Naive B cell (primary cell): ENCODE data around the gene E2F6. TPM values are rescaled to one million over a fixed set of nuclear protein-coding genes. Genes with fewer than 3 reads are reported as not detected.

ENCODE experiments used
- ATAC-seq, 2 donors: fragments of 150-1000 bp; cut with Tn5 transposase; 2 replicates each; pipeline ENCODE4 v1.10.0; 2021; ENCODE audit warnings: low read depth in 2 of 2, mild to moderate bottlenecking in 2 of 2, moderate library complexity in 2 of 2
- DNase-seq: peaks from one replicate; pipeline ENCODE4 v3.0.0; 2022
- H3K27ac Mint-ChIP-seq, 6 donors: one replicate each; pipeline ENCODE4 v1.8.0; 2020 to 2022; ENCODE audit warnings: mild to moderate bottlenecking in 6 of 6, mixed read lengths in 6 of 6, moderate library complexity in 5 of 6, inconsistent platforms in 2 of 6
- H3K27me3 Mint-ChIP-seq, 3 donors: one replicate each; pipeline ENCODE4 v1.8.0; 2021 to 2022; ENCODE audit warnings: mixed read lengths in 3 of 3, mild to moderate bottlenecking in 1 of 3
- H3K36me3 Mint-ChIP-seq, 2 donors: one replicate each; pipeline ENCODE4 v1.8.0; 2020 to 2022; ENCODE audit warnings: mixed read lengths in 2 of 2, inconsistent platforms in 1 of 2, mild to moderate bottlenecking in 1 of 2
- H3K4me1 Mint-ChIP-seq, 3 donors: one replicate each; pipeline ENCODE4 v1.8.0; 2020 to 2022; ENCODE audit warnings: mixed read lengths in 3 of 3, inconsistent platforms in 1 of 3, mild to moderate bottlenecking in 1 of 3, moderate library complexity in 1 of 3
- H3K4me3 Mint-ChIP-seq, 8 donors: one replicate each; pipeline ENCODE4 v1.8.0; 2020 to 2022; ENCODE audit warnings: mild to moderate bottlenecking in 8 of 8, mixed read lengths in 8 of 8, moderate library complexity in 8 of 8, inconsistent platforms in 2 of 8
- H3K9me3 Mint-ChIP-seq, 7 donors: one replicate each; pipeline ENCODE4 v1.8.0; 2020 to 2022; ENCODE audit warnings: mixed read lengths in 7 of 7, mild to moderate bottlenecking in 5 of 7, inconsistent platforms in 2 of 7, moderate library complexity in 1 of 7
- polyA plus RNA-seq, 6 donors: library from polyadenylated mRNA; unstranded; fragments of 300-500 nt; fragmentation: Illumina TruSeq; gene quantifications; one replicate each; pipeline ENCODE4 v1.2.3, GENCODE V29; 2021; ENCODE audit warnings: low read depth in 6 of 6

Gene E2F6
- polyA plus RNA-seq, 6 donors from 2014 or later: 1.9 to 11.0 (median 2.9) TPM

DNA sequence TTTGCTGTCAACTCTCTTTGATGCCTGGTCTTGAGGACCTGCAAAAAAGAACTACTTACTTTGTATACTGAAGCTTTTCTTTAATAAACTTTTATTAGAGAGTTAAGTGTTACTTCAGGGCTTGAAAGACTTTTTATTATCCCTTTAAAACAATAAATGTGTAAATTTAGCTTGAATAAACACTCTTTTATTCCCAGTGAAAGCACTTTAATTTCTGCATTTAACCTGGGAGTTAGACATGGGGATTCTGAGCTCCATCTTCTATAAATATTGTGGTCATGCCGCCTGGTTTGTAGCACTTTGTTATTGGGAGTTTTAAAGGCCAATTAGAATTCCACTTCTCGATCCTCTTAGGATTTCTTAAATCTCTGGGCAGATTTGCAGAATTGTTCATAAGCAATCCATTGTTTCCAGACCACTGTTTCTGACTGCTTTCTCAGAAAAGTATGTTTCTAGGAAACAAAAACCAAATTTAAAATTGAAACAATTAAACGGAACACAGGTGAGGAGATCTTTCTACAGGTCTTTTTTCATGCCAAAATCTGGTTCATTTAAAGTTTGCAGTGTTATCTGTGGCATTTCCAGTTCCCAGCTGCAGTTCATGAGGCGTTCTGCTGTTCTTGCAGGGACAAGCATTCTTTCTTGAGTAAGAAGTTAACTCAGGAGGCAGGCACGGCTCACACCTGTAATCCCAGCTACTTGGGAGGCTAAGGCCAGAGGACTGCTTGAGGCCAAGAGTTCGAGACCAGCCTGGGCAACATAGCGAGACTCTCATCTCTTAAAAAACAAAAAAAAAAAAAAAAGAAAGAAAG is 18.1 kb upstream of the E2F6 start:
- DNase-seq (no peak), ATAC-seq (no peak)
- H3K4me1 Mint-ChIP-seq: peaks cover 7 to 8% (median 8%) of the 10 kb centered on the region in 3 donors

DNA sequence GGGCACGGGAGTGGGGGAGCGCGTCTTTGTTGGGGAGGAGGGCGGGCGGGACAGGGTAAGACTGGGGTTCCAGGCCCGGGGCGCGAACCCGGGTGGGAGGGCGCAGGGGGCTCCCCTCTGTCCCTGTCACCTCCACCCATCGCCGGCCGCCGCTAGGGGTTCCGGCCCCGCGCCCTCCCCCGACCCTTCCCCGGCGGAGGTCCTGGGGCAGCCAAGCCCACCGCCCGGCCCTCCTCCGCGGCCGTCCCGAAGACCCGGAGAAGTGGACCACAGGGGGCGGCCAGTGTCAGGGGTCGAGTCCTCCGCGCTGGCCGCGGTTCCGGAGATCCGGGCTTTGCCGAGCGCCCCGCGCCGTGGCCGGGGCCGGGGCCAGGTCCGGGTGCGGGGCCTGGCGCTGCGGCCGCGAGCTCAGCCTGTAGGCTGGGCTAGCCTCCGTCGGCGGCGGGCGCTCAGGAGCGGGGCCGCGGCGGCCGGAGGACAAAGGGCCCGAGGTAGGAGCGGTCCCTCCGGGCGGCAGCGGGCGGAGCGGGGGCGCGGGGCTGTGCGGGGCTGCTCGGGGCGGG is 16.6 kb upstream of the E2F6 start:
- H3K4me3 Mint-ChIP-seq: peak overlapping the region in 2 of 8 donors; percentile 23 to 66
- no peaks in the 10 kb centered on the region for H3K36me3 Mint-ChIP-seq
- DNase-seq (no peak), ATAC-seq (peak in 1 of 2 donors; percentile 25)
- peaks cover 55 to 76% (median 72%) of the 10 kb centered on the region in 3 donors for H3K27me3 Mint-ChIP-seq
- no peak overlapping the region for H3K27ac Mint-ChIP-seq
- peaks cover 7 to 8% (median 8%) of the 10 kb centered on the region in 3 donors for H3K4me1 Mint-ChIP-seq
- H3K9me3 Mint-ChIP-seq: peaks cover 0 to 2% (median 0%) of the 10 kb centered on the region in 7 donors

More for the DNA sequence above, 18.1 kb upstream of the E2F6 start:
- Mint-ChIP-seq H3K27ac (no peak overlapping the region), H3K36me3 (no peaks in the 10 kb centered on the region), H3K4me3 (peak overlapping the region in 4 of 8 donors; percentile 66 to 91 (median 78)), H3K27me3 (peaks cover 50 to 77% (median 68%) of the 10 kb centered on the region in 3 donors), H3K9me3 (peaks cover 0 to 2% (median 0%) of the 10 kb centered on the region in 7 donors)

DNA sequence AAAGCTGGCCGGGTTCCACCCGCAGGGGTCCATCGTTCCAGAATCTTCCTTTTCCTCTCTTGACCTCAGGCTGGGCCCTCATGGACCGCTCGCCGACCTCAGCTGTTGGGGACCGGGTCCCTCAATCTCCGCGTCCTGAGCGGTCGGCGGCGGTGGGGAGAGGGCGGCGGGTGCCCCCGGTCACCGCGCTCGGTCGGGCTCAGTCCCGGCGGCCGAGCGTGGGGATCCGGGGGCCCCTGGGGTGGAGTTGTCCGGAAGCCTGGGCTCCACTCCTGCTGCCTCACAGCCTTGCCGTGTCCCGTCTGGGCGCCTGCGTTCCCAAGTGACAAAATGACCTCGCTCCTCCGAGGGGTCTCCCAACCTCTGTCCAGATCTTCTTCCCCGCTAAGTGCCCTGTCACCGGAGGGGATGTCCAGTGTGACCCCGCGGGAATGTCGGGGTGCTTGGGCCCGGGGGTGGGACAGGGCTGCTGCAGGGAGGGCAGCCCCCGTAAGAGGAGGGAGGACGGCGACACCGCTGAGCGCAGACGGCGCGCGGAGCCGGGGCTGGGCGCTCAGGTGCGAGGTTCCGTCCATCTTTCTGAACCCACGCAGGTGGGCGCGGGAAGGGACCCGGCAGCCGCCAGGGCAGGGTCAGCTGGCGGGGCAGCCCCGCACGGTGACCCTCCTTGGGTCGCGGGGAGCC is 16.0 kb upstream of the E2F6 start:
- no peaks in the 10 kb centered on the region for H3K36me3 Mint-ChIP-seq
- peaks cover 0 to 2% (median 0%) of the 10 kb centered on the region in 7 donors for H3K9me3 Mint-ChIP-seq
- H3K27me3 Mint-ChIP-seq: peaks cover 49 to 71% (median 66%) of the 10 kb centered on the region in 3 donors
- ATAC-seq (no peak), DNase-seq (no peak)
- H3K4me1 Mint-ChIP-seq: peaks cover 7 to 8% (median 8%) of the 10 kb centered on the region in 3 donors
- H3K27ac Mint-ChIP-seq: no peak overlapping the region
- peak overlapping the region in 6 of 8 donors; percentile 15 to 66 (median 52) for H3K4me3 Mint-ChIP-seq

DNA sequence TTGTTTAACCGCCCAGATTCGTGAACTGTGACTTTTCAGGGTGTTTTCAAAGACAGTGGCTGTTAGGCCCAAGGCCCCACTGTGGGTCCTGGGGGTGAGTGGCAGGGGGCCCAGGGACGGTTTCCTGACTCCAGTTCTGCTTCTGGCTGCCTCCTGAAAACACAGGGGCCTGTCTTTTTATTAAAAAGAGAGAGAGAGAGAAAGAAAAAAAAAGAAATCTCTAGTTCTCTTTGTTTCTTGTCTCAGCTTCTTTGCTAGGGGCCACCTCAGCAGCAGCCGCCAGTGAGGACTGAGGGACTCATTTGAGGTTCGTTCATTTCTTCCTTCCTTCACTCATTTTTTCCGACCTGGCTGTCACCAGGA is 15.4 kb upstream of the E2F6 start:
- no peak for ATAC-seq
- peaks cover 46 to 71% (median 66%) of the 10 kb centered on the region in 3 donors for H3K27me3 Mint-ChIP-seq
- no peak overlapping the region for H3K27ac Mint-ChIP-seq
- peak overlapping the region in 6 of 8 donors; percentile 2 to 62 (median 47) for H3K4me3 Mint-ChIP-seq
- no peaks in the 10 kb centered on the region for H3K36me3 Mint-ChIP-seq
- no peak for DNase-seq
- peaks cover 7 to 8% (median 8%) of the 10 kb centered on the region in 3 donors for H3K4me1 Mint-ChIP-seq
- peaks cover 0 to 2% (median 0%) of the 10 kb centered on the region in 7 donors for H3K9me3 Mint-ChIP-seq

DNA sequence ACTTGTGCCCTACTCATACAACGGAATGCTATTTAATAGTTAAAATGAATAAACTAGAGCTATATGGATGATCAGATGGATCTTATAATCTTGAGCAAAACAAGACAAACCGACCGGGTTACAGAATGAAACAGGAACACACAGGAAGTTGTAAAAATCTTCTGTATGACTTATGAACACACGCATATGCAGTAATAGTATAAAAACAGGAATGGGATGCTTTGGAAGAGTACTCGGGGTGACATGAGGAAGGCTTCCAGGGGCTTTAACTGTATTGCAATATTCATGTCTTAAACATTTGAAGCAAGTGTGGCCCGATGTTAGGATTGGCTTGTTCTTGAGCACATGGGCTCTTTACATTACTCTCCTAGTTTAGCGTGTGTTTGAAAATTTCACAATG is 14.9 kb upstream of the E2F6 start:
- H3K4me1 Mint-ChIP-seq: peaks cover 7 to 8% (median 8%) of the 10 kb centered on the region in 3 donors
- no peak overlapping the region for H3K27ac Mint-ChIP-seq
- H3K36me3 Mint-ChIP-seq: no peaks in the 10 kb centered on the region
- DNase-seq: no peak
- no peak for ATAC-seq
- peak overlapping the region in 4 of 8 donors; percentile 2 to 58 (median 44) for H3K4me3 Mint-ChIP-seq
- peaks cover 0 to 2% (median 0%) of the 10 kb centered on the region in 7 donors for H3K9me3 Mint-ChIP-seq
- H3K27me3 Mint-ChIP-seq: peaks cover 41 to 69% (median 64%) of the 10 kb centered on the region in 3 donors

DNA sequence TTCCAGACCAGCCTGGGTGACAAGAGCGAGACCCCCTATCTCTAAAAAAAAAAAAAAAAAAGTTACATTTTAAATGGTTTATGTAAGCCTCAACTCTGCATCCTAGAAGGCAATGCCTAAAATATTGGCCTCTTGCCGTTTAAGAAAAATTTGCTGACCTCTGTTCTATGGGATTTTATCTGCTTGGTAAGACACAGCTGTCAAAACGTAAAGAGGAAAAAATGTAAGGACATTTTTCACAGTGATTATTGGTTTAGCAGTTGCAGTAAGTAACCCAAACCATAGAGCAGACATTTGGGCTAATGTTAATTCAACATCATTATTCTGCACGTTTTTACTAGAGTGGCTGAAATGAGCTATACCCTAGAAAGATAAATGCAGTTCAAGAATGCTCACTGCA is 14.4 kb upstream of the E2F6 start:
- H3K27me3 Mint-ChIP-seq: peaks cover 36 to 65% (median 59%) of the 10 kb centered on the region in 3 donors
- H3K27ac Mint-ChIP-seq: no peak overlapping the region
- no peak for DNase-seq
- no peaks in the 10 kb centered on the region for H3K36me3 Mint-ChIP-seq
- peaks cover 0 to 2% (median 0%) of the 10 kb centered on the region in 7 donors for H3K9me3 Mint-ChIP-seq
- no peak for ATAC-seq
- H3K4me3 Mint-ChIP-seq: no peak overlapping the region
- H3K4me1 Mint-ChIP-seq: peaks cover 7 to 8% (median 8%) of the 10 kb centered on the region in 3 donors

DNA sequence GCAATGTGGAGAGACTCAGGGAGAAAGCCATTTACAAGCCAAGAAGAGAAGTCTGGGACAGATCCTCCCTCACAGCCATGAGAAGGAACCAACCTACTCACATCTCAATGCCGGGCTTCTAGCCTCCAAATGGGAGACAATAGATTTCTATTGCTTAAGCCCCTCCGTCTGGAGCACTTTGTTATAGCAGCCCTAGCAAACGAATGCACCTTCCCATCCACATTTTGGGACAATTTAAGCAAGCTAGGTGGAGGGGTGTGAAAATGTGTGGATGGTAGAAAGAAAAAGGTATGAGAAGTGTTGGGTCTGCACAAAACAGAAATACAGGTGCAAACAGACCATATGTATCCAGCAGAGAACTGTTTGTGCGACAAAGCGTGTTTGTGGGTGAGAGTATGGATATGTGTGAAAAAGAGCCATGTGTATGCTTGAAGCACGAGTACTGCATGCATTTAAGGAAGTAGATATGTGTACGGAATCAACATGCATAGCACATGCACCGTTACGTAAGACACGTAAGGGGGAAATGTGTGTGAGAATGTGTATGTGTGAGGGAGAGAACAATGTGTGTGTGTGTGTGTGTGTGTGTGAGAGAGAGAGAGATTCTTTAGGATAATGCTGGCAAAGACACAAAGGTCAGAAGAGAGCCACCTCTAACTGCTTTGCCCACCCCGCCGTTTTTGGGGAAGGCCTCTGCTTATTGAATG is 13.1 kb upstream of the E2F6 start:
- Mint-ChIP-seq H3K4me3 (no peak overlapping the region), H3K9me3 (peaks cover 0 to 2% (median 0%) of the 10 kb centered on the region in 7 donors), H3K27me3 (peaks cover 33 to 54% (median 51%) of the 10 kb centered on the region in 3 donors), H3K4me1 (peaks cover 7 to 8% (median 8%) of the 10 kb centered on the region in 3 donors), H3K36me3 (no peaks in the 10 kb centered on the region), H3K27ac (peak overlapping the region in 1 of 6 donors; percentile 58)
- no peak for ATAC-seq
- no peak for DNase-seq

DNA sequence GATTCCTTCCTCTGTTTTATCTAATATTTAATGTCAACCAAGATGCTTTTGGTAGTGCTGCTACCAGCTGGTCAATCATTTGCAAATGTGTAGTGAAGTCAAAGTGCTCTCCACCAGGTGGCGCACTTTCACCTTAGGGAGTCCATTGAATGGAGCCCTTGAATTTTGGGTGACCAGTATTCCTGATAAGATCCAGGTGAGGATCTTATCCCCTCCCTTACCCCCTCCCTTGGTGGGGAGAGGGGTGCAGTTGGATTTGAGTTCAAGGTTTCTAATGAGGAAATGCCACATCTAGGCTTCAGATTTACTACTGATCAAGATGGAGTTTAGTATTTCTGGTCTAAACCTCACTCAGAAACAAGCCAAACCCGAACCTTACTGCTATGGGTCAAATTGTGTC is 12.0 kb upstream of the E2F6 start:
- Mint-ChIP-seq H3K27me3 (peaks cover 24 to 44% (median 40%) of the 10 kb centered on the region in 3 donors), H3K9me3 (peaks cover 0 to under 1% (median 0%) of the 10 kb centered on the region in 7 donors), H3K4me3 (no peak overlapping the region), H3K4me1 (peaks cover under 1 to 2% (median 1%) of the 10 kb centered on the region in 3 donors), H3K36me3 (no peaks in the 10 kb centered on the region), H3K27ac (peak overlapping the region in 1 of 6 donors; percentile 41)
- ATAC-seq (peak; percentile 61 to 63), DNase-seq (peak; percentile 67)

DNA sequence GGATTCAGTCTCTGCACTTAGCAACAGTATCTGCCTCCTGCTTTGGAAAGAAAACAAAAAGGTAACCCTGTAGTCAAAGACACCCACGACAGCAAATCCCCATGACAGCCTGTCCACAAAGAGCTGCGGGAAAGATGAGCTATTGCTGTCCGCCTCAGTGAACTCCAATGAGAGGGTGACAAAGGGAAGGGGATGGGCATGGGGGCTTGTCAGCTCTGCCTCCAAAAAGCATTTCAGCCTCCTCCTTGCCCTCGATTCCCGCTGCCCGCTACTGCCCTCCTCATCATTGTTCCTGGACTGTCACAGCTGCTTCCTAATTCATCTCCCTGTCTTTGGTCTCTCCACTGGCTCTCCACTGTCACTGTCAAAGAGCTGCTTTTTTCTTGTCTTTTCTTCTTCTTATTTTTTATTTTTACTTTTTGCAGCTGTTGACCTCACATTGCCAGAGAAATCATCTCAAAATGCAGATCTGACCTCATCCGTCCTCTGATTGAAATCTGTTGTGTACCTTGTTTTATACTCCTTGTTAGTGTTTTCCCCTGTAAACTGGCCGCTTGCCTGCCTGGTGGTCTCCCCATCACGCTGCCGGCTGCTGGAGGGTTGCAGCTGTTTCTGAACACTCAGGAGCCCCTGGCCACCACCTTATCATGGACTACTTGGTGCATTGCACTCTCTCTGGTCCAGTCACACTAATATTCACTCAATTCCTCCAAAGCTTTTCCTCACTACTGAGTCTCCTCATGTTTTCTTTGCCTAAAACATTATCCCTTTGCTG is 7.9 kb upstream of the E2F6 start:
- Mint-ChIP-seq H3K4me3 (no peak overlapping the region), H3K9me3 (no peaks in the 10 kb centered on the region), H3K27ac (no peak overlapping the region), H3K4me1 (no peaks in the 10 kb centered on the region), H3K36me3 (no peaks in the 10 kb centered on the region), H3K27me3 (peaks cover 7 to 19% (median 13%) of the 10 kb centered on the region in 3 donors)
- ATAC-seq (no peak), DNase-seq (no peak)

DNA sequence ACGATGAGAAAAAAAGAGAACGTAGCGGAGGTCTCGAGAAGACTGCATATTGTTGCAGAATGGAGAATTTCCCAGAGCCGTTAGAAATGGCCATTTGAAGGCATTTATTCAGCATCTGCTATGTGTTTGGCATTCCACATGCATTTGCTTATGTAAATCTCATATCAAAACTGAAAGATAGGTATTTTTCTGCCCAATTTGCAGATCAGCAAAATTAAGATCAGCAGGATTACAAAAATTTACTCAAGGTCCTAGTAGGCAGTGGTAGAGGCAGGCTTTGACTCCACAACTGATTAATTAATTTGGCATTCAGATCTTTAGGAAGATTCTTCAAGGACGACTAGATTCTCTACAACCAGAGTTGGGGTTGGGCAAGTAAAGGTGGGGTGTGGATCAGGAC is 1.8 kb upstream of the E2F6 start:
- H3K36me3 Mint-ChIP-seq: no peaks in the 10 kb centered on the region
- peak overlapping the region in 5 of 8 donors; percentile 19 to 98 (median 61) for H3K4me3 Mint-ChIP-seq
- no peak for DNase-seq
- no peak overlapping the region for H3K27ac Mint-ChIP-seq
- H3K9me3 Mint-ChIP-seq: no peaks in the 10 kb centered on the region
- peaks cover 0 to 6% (median 0%) of the 10 kb centered on the region in 3 donors for H3K27me3 Mint-ChIP-seq
- peaks cover 15 to 34% (median 29%) of the 10 kb centered on the region in 3 donors for H3K4me1 Mint-ChIP-seq
- no peak for ATAC-seq

DNA sequence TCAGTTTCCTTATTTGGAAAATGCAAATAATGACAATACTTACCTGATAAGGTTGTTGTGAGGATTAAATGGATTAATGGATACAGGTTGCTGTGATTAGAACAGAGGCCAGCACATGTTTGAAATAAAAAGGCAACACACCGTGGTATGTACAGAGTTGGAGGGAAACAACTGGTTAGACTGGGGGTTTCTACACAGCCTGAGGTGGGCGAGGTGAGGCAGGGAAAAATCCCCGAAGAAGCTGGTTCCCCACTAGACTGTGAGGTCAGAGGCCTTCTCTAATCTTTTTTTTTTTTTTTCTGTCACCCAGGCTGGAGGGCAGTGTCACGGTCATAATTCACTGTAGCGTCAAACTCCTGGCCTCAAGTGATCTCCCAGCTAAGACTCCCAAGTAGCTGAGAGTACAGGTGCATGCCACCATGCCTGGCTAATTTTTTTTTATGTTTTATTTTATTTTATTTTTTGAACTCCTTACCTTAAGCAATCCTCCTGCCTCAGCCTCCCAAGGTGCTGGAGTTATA is 1.2 kb upstream of the E2F6 start:
- H3K36me3 Mint-ChIP-seq: no peaks in the 10 kb centered on the region

More for the DNA sequence above, 1.2 kb upstream of the E2F6 start:
- ATAC-seq (no peak), DNase-seq (no peak)
- H3K27ac Mint-ChIP-seq: peak overlapping the region in 2 of 6 donors; percentile 93
- no peaks in the 10 kb centered on the region for H3K9me3 Mint-ChIP-seq
- peaks cover 0 to 6% (median 0%) of the 10 kb centered on the region in 3 donors for H3K27me3 Mint-ChIP-seq
- H3K4me1 Mint-ChIP-seq: peaks cover 15 to 34% (median 29%) of the 10 kb centered on the region in 3 donors
- peak overlapping the region; percentile 91 to 98 (median 97) for H3K4me3 Mint-ChIP-seq
